HepG2 (cell line): ENCODE measurements around the gene POGLUT3. TPM values are rescaled to one million over a fixed set of nuclear protein-coding genes. Genes with fewer than 3 reads are reported as not detected.

ENCODE experiments used
- ARNTL ChIP-seq: sonication (generic); formaldehyde crosslinking; IDR thresholded peaks from 2 replicates; pipeline ENCODE4 v1.4.0; 2020; ENCODE audit warnings: mild to moderate bottlenecking, missing genetic modification reagents
- ATF1 ChIP-seq: IDR thresholded peaks from 2 replicates; pipeline ENCODE4 v1.6.1; 2016; ENCODE audit warnings: mild to moderate bottlenecking, control low read depth
- CCDC6 ChIP-seq: sonication (generic); formaldehyde crosslinking; IDR thresholded peaks from 2 replicates; pipeline ENCODE4 v1.8.1; 2022; ENCODE audit warnings: mild to moderate bottlenecking, missing genetic modification reagents, moderate library complexity
- FOXA3 ChIP-seq: IDR thresholded peaks from 2 replicates; pipeline ENCODE4 v1.6.1; 2016; ENCODE audit warnings: missing genetic modification reagents, missing compliant biosample characterization
- HNF1B ChIP-seq: sonication (generic); formaldehyde crosslinking; IDR thresholded peaks from 2 replicates; pipeline ENCODE4 v1.5.1; 2020; ENCODE audit warnings: mild to moderate bottlenecking, moderate library complexity, missing genetic modification reagents
- KAT8 ChIP-seq: IDR thresholded peaks from 2 replicates; pipeline ENCODE4 v1.6.1; 2016; ENCODE audit warnings: missing genetic modification reagents, missing compliant biosample characterization
- KDM3A ChIP-seq: IDR thresholded peaks from 2 replicates; pipeline ENCODE4 v1.6.1; 2018; ENCODE audit warnings: low read depth, missing compliant biosample characterization
- KLF12 ChIP-seq: sonication (generic); formaldehyde crosslinking; IDR thresholded peaks from 2 replicates; pipeline ENCODE4 v1.4.0; 2020; ENCODE audit warnings: missing genetic modification reagents, borderline replicate concordance
- POGZ ChIP-seq: sonication (generic); formaldehyde crosslinking; IDR thresholded peaks from 2 replicates; pipeline ENCODE4 v1.4.0; 2020; ENCODE audit warnings: mild to moderate bottlenecking, missing genetic modification reagents
- SOX5 ChIP-seq: IDR thresholded peaks from 2 replicates; pipeline ENCODE4 v1.6.1; 2016; ENCODE audit warnings: borderline replicate concordance
- SP140L ChIP-seq: sonication (generic); formaldehyde crosslinking; IDR thresholded peaks from 2 replicates; pipeline ENCODE4 v1.4.0; 2020; ENCODE audit warnings: missing genetic modification reagents, borderline replicate concordance
- THRA ChIP-seq: sonication (generic); formaldehyde crosslinking; IDR thresholded peaks from 2 replicates; pipeline ENCODE4 v1.4.0; 2020; ENCODE audit warnings: missing genetic modification reagents, borderline replicate concordance
- YY1 ChIP-seq: IDR thresholded peaks from 2 replicates; pipeline ENCODE4 v1.6.1; 2011; ENCODE audit warnings: low read length, low read depth, moderate library complexity, mild to moderate bottlenecking; ENCODE audit not compliant: insufficient read depth, insufficient replicate concordance
- ZNF430 ChIP-seq: sonication (generic); formaldehyde crosslinking; IDR thresholded peaks from 2 replicates; pipeline ENCODE4 v1.9.0; 2021; ENCODE audit warnings: mild to moderate bottlenecking, missing genetic modification reagents
- ZNF567 ChIP-seq: sonication (generic); formaldehyde crosslinking; IDR thresholded peaks from 2 replicates; pipeline ENCODE4 v1.8.1; 2023; ENCODE audit warnings: mild to moderate bottlenecking, missing genetic modification reagents, borderline replicate concordance
- ZNF589 ChIP-seq: sonication (generic); formaldehyde crosslinking; conservative IDR thresholded peaks from 2 replicates; pipeline ENCODE4 v1.8.0; 2022; ENCODE audit warnings: mild to moderate bottlenecking, moderate library complexity, missing genetic modification reagents
- ZNF691 ChIP-seq: sonication (generic); formaldehyde crosslinking; IDR thresholded peaks from 2 replicates; pipeline ENCODE4 v1.4.0; 2020; ENCODE audit warnings: missing genetic modification reagents, low read depth, mild to moderate bottlenecking, borderline replicate concordance
- ZNF788 ChIP-seq: sonication (generic); formaldehyde crosslinking; IDR thresholded peaks from 2 replicates; pipeline ENCODE4 v1.5.0; 2020; ENCODE audit warnings: mild to moderate bottlenecking, missing genetic modification reagents, borderline replicate concordance
- ZNF883 ChIP-seq: sonication (generic); formaldehyde crosslinking; IDR thresholded peaks from 2 replicates; pipeline ENCODE4 v1.5.1; 2020; ENCODE audit warnings: mild to moderate bottlenecking, missing genetic modification reagents; ENCODE audit errors: not compliant biosample characterization
- polyA plus RNA-seq, 8 experiments: library from polyadenylated mRNA; depleted of rRNA in 3 of 8; stranded (reverse) in 7 of 8; unstranded in 1 of 8; fragments of >200 nt; fragmentation: Illumina TruSeq in 4 of 8; extraction: Trizol in 4 of 8; gene quantifications; 2 replicates each; pipeline versions ENCODE4 v1.2.1 to v1.2.3, GENCODE V29; 2011 to 2016; ENCODE audit warnings: low read depth in 4 of 8, missing spikeins in 1 of 8, mixed read lengths in 1 of 8; ENCODE audit not compliant: insufficient read depth in 1 of 8
- total RNA-seq, 5 experiments: library from RNA; depleted of rRNA; stranded (reverse); fragments of >200 nt; fragmentation: Illumina TruSeq; extraction: Trizol; gene quantifications; 2 replicates each; pipeline ENCODE4 v1.2.3, GENCODE V29; 2016; ENCODE audit warnings: low read depth in 1 of 5
- TF ChIP-seq, protein P1 (sequence below): sonication (generic); formaldehyde crosslinking; IDR thresholded peaks from 2 replicates; pipeline ENCODE4 v1.8.0; 2022; ENCODE audit warnings: mild to moderate bottlenecking, missing genetic modification reagents; ENCODE audit not compliant: insufficient replicate concordance
- TF ChIP-seq, protein P2 (sequence below): sonication (generic); formaldehyde crosslinking; IDR thresholded peaks from 2 replicates; pipeline ENCODE4 v1.8.0; 2022; ENCODE audit warnings: missing genetic modification reagents, mild to moderate bottlenecking, borderline replicate concordance
- TF ChIP-seq, protein P3 (sequence below): IDR thresholded peaks from 2 replicates; pipeline ENCODE4 v1.6.1; 2016; ENCODE audit warnings: mild to moderate bottlenecking, missing biosample characterization, missing genetic modification reagents

The POGLUT3 gene
- total and polyA plus RNA-seq, 2 of the 13 experiments (the other 11 are each of a cell fraction or from before 2014, with no cell fraction given): 14.3 to 22.0 TPM

GRCh38 chr11:108467091-108467823 is 30.9 kb downstream of the POGLUT3 start, which contains the start of gene C11orf65 (continued):
- TF ChIP-seq ZNF691 (CRISPR knock-in tag) (0 out of 2 replicates have a peak, but pooled peaks have one; percentile 50), YY1 (peak; percentile 20), KAT8 (CRISPR knock-in tag) (peak; percentile 93), HNF1B (CRISPR knock-in tag) (no peak; the same call in 1 of the 2 replicates), KLF12 (CRISPR knock-in tag) (no peak), KDM3A (CRISPR knock-in tag) (peak; percentile 57; the same call in 1 of the 2 replicates), ARNTL (peak; percentile 62; the same call in 1 of the 2 replicates), THRA (CRISPR knock-in tag) (peak; percentile 35; the same call in 1 of the 2 replicates), CCDC6 (CRISPR knock-in tag) (peak; percentile 50; the same call in 1 of the 2 replicates), ZNF883 (CRISPR knock-in tag) (no peak), ZNF567 (CRISPR knock-in tag) (no peak), SP140L (CRISPR knock-in tag) (peak; percentile 83; the same call in 1 of the 2 replicates), ATF1 (peak; percentile 94), ZNF788 (CRISPR knock-in tag) (peak; percentile 56; the same call in 1 of the 2 replicates), FOXA3 (CRISPR knock-in tag) (0 out of 2 replicates have a peak, but pooled peaks have one; percentile 13), POGZ (CRISPR knock-in tag) (peak; percentile 88), SOX5 (0 out of 2 replicates have a peak, but pooled peaks have one; percentile 19), ZNF430 (peak; percentile 52; the same call in 1 of the 2 replicates), ZNF589 (no peak)
- TF ChIP-seq, protein P1, sequence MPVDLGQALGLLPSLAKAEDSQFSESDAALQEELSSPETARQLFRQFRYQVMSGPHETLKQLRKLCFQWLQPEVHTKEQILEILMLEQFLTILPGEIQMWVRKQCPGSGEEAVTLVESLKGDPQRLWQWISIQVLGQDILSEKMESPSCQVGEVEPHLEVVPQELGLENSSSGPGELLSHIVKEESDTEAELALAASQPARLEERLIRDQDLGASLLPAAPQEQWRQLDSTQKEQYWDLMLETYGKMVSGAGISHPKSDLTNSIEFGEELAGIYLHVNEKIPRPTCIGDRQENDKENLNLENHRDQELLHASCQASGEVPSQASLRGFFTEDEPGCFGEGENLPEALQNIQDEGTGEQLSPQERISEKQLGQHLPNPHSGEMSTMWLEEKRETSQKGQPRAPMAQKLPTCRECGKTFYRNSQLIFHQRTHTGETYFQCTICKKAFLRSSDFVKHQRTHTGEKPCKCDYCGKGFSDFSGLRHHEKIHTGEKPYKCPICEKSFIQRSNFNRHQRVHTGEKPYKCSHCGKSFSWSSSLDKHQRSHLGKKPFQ: peak; percentile 53
- TF ChIP-seq, protein P2, sequence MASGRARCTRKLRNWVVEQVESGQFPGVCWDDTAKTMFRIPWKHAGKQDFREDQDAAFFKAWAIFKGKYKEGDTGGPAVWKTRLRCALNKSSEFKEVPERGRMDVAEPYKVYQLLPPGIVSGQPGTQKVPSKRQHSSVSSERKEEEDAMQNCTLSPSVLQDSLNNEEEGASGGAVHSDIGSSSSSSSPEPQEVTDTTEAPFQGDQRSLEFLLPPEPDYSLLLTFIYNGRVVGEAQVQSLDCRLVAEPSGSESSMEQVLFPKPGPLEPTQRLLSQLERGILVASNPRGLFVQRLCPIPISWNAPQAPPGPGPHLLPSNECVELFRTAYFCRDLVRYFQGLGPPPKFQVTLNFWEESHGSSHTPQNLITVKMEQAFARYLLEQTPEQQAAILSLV (CRISPR knock-in tag): no peak
- TF ChIP-seq, protein P3, sequence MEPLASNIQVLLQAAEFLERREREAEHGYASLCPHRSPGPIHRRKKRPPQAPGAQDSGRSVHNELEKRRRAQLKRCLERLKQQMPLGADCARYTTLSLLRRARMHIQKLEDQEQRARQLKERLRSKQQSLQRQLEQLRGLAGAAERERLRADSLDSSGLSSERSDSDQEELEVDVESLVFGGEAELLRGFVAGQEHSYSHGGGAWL (CRISPR knock-in tag): peak; percentile 41; the same call in 1 of the 2 replicates
